A549 (cell line): ENCODE measurements around the gene PXT1. TPM values are rescaled to one million over a fixed set of nuclear protein-coding genes. Genes with fewer than 3 reads are reported as not detected.

Experiments
- ATAC-seq, 2 experiments: fragments of 200-7000 bp in 1 of 2; fragments of >200 bp in 1 of 2; cut with Nextera tagmentation in 1 of 2; cut with Tn5 transposase in 1 of 2; 3 replicates each; pipeline versions ENCODE4 v1.8.0 to v1.9.1; 2018 to 2020; ENCODE audit warnings: mild to moderate bottlenecking in 1 of 2, moderate library complexity in 1 of 2
- CTCF ChIA-PET: fragments of 300-600 bp; sonication (Branson Sonifier 250); formaldehyde crosslinking; extraction: SDS; loops from one replicate; lab custom pipeline; 2021; ENCODE audit warnings: antibody characterized with exemption, inconsistent platforms; lab: Yijun Ruan, JAX
- POLR2A ChIA-PET: fragments of 350-600 bp; formaldehyde crosslinking; extraction: SDS; loops from one replicate; lab custom pipeline; 2021; ENCODE audit warnings: antibody characterized with exemption, inconsistent platforms; lab: Yijun Ruan, JAX
- DNase-seq, 2 experiments: peaks; one replicate each; pipeline versions ENCODE4 v3.0.0 to v3.0.0-alpha.2; 2011 to 2016; ENCODE audit warnings: low read depth in 1 of 2, low spot score in 1 of 2
- FAIRE-seq: peaks from 2 replicates; lab custom pipeline; 2011; peaks lifted over from hg19 to GRCh38; lab: Jason Lieb, UNC
- H3K27ac ChIP-seq, 2 experiments: fragments of >200 bp; sonication (Bioruptor Twin); formaldehyde crosslinking; 3 replicates each; pipeline ENCODE4 v1.5.1; 2016 to 2017
- H3K4me1 ChIP-seq: fragments of >200 bp; sonication (Bioruptor Twin); formaldehyde crosslinking; 3 replicates; pipeline ENCODE4 v1.6.1; 2016
- H3K4me2 ChIP-seq: fragments of >200 bp; sonication (Bioruptor Twin); formaldehyde crosslinking; 3 replicates; pipeline ENCODE4 v1.6.1; 2016
- H3K4me3 ChIP-seq: fragments of >200 bp; sonication (Bioruptor Twin); formaldehyde crosslinking; 3 replicates; pipeline ENCODE4 v1.5.1; 2016
- H3K9me3 ChIP-seq: fragments of >200 bp; sonication (Bioruptor Twin); formaldehyde crosslinking; 3 replicates; pipeline ENCODE4 v1.6.1; 2016
- BHLHE40 ChIP-seq: IDR thresholded peaks from 2 replicates; pipeline ENCODE4 v1.6.1; 2012; ENCODE audit warnings: low read depth, low read length, inconsistent platforms
- CBX8 ChIP-seq: fragments of 200-600 bp; sonication (generic); IDR thresholded peaks from 2 replicates; pipeline ENCODE4 v1.6.1; 2016
- CEBPB ChIP-seq, 2 experiments: fragments of >200 bp in 1 of 2; sonication (Bioruptor Twin) in 1 of 2; formaldehyde crosslinking in 1 of 2; IDR thresholded peaks; 2 replicates each; pipeline ENCODE4 v1.6.1; 2012 to 2016
- CHD2 ChIP-seq: fragments of 150-350 bp; IDR thresholded peaks from 2 replicates; pipeline ENCODE4 v1.6.1; 2014; ENCODE audit warnings: low read length; ENCODE audit not compliant: partially characterized antibody
- E2F6 ChIP-seq: IDR thresholded peaks from 2 replicates; pipeline ENCODE4 v1.6.1; 2012; ENCODE audit warnings: low read depth, borderline replicate concordance
- EHF ChIP-seq: fragments of 250-450 bp; sonication (Bioruptor Pico); IDR thresholded peaks from 2 replicates; pipeline ENCODE4 v1.5.0; 2020; ENCODE audit warnings: mild to moderate bottlenecking
- EHMT2 ChIP-seq: fragments of 200-600 bp; sonication (generic); IDR thresholded peaks from 2 replicates; pipeline ENCODE4 v1.6.1; 2016; ENCODE audit warnings: antibody characterized with exemption, low read depth, mild to moderate bottlenecking, moderate library complexity
- FOXS1 ChIP-seq: fragments of 250-450 bp; sonication (Bioruptor Pico); IDR thresholded peaks from 2 replicates; pipeline ENCODE4 v1.5.0; 2020; ENCODE audit warnings: mild to moderate bottlenecking, moderate library complexity
- HEYL ChIP-seq: fragments of 250-450 bp; sonication (Bioruptor Pico); IDR thresholded peaks from 2 replicates; pipeline ENCODE4 v1.8.0; 2021; ENCODE audit warnings: mild to moderate bottlenecking, moderate library complexity
- HOXB5 ChIP-seq: fragments of 250-450 bp; sonication (Bioruptor Pico); IDR thresholded peaks from 2 replicates; pipeline ENCODE4 v1.5.0; 2020; ENCODE audit warnings: mild to moderate bottlenecking, moderate library complexity
- JUN ChIP-seq, 2 experiments: fragments of >200 bp; sonication (Bioruptor Twin); formaldehyde crosslinking; IDR thresholded peaks; 2 replicates in 1 of 2; 3 replicates in 1 of 2; pipeline ENCODE4 v1.6.1; 2016 to 2017
- KDM1A ChIP-seq: fragments of 200-600 bp; sonication (generic); IDR thresholded peaks from 2 replicates; pipeline ENCODE4 v1.6.1; 2016; ENCODE audit warnings: low read depth, mild to moderate bottlenecking
- MAFK ChIP-seq: fragments of 450-650 bp; IDR thresholded peaks from 2 replicates; pipeline ENCODE4 v1.6.1; 2014; ENCODE audit not compliant: partially characterized antibody
- MYC ChIP-seq: IDR thresholded peaks from 2 replicates; pipeline ENCODE4 v1.6.1; 2012; ENCODE audit warnings: mild to moderate bottlenecking, inconsistent platforms, low read length, improper control_type of control experiment, borderline replicate concordance
- NFE2L2 ChIP-seq: fragments of 150-350 bp; conservative IDR thresholded peaks from 2 replicates; pipeline ENCODE4 v1.6.1; 2014; ENCODE audit warnings: low read length
- NPAS2 ChIP-seq: fragments of 250-450 bp; sonication (Bioruptor Pico); IDR thresholded peaks from 2 replicates; pipeline ENCODE4 v1.8.0; 2022; ENCODE audit warnings: mild to moderate bottlenecking, moderate library complexity, borderline replicate concordance
- PHF8 ChIP-seq: fragments of 200-600 bp; sonication (generic); IDR thresholded peaks from 2 replicates; pipeline ENCODE4 v1.6.1; 2016; ENCODE audit warnings: low read depth, mild to moderate bottlenecking, antibody characterized with exemption, moderate library complexity, borderline replicate concordance
- RAD21 ChIP-seq, 2 experiments: fragments of >200 bp in 1 of 2; sonication (Bioruptor Twin) in 1 of 2; formaldehyde crosslinking in 1 of 2; IDR thresholded peaks in 1 of 2; conservative IDR thresholded peaks in 1 of 2; 2 replicates in 1 of 2; 3 replicates in 1 of 2; pipeline ENCODE4 v1.6.1; 2012 to 2018; ENCODE audit warnings: inconsistent platforms in 1 of 2
- RCOR1 ChIP-seq: fragments of 150-350 bp; IDR thresholded peaks from 2 replicates; pipeline ENCODE4 v1.6.1; 2014; ENCODE audit warnings: antibody characterized with exemption, low read length, low read depth
- RFX5 ChIP-seq: fragments of 450-650 bp; IDR thresholded peaks from 2 replicates; pipeline ENCODE4 v1.7.1; 2014; ENCODE audit warnings: antibody characterized with exemption, mild to moderate bottlenecking, moderate library complexity
- RNF2 ChIP-seq: fragments of 200-600 bp; sonication (generic); IDR thresholded peaks from 2 replicates; pipeline ENCODE4 v1.6.1; 2016; ENCODE audit warnings: low read depth, mild to moderate bottlenecking, antibody characterized with exemption, moderate library complexity, borderline replicate concordance
- TFCP2L1 ChIP-seq: fragments of 250-450 bp; sonication (Bioruptor Pico); IDR thresholded peaks from 2 replicates; pipeline ENCODE4 v1.5.0; 2021; ENCODE audit warnings: mild to moderate bottlenecking
- ZC3H11A ChIP-seq: fragments of 450-650 bp; IDR thresholded peaks from 2 replicates; pipeline ENCODE4 v1.6.1; 2014; ENCODE audit warnings: antibody characterized with exemption, mild to moderate bottlenecking
- ZFP36 ChIP-seq: fragments of 450-650 bp; IDR thresholded peaks from 2 replicates; pipeline ENCODE4 v1.6.1; 2014; ENCODE audit warnings: borderline replicate concordance; ENCODE audit not compliant: partially characterized antibody
- ZNF302 ChIP-seq: fragments of 250-450 bp; sonication (Bioruptor Pico); IDR thresholded peaks from 2 replicates; pipeline ENCODE4 v1.9.0; 2021; ENCODE audit warnings: inconsistent platforms, mild to moderate bottlenecking, moderate library complexity
- ZSCAN20 ChIP-seq: fragments of 250-450 bp; sonication (Bioruptor Pico); IDR thresholded peaks from 2 replicates; pipeline ENCODE4 v1.8.0; 2022; ENCODE audit warnings: mild to moderate bottlenecking, moderate library complexity
- WGBS: methylation state at CpG from one replicate; pipeline ENCODE4 v1.1.6; 2017; ENCODE audit errors: missing lambda C conversion rate; 5-methylcytosine and 5-hydroxymethylcytosine counted together
- polyA plus RNA-seq, 4 experiments: library from polyadenylated mRNA; depleted of rRNA in 3 of 4; stranded (reverse); fragments of >200 nt; fragmentation: RNase III in 1 of 4; extraction: RNeasy Plus Mini Kit Qiagen cat#74134 plus additional on column Dnase treatment in 1 of 4; gene quantifications; 2 replicates in 3 of 4; 3 replicates in 1 of 4; pipeline ENCODE4 v1.2.3, GENCODE V29; 2011 to 2017
- TF ChIP-seq, protein P1 (sequence below): fragments of >200 bp; sonication (Bioruptor Twin); formaldehyde crosslinking; IDR thresholded peaks from 2 replicates; pipeline ENCODE4 v1.6.1; 2016
- TF ChIP-seq, protein P2 (sequence below): fragments of >200 bp; sonication (Bioruptor Twin); formaldehyde crosslinking; IDR thresholded peaks from 3 replicates; pipeline ENCODE4 v1.5.1; 2016

Gene PXT1
- polyA plus RNA-seq, 2 of the 4 experiments (the other 2 are of a cell fraction) = not detected

DNA sequence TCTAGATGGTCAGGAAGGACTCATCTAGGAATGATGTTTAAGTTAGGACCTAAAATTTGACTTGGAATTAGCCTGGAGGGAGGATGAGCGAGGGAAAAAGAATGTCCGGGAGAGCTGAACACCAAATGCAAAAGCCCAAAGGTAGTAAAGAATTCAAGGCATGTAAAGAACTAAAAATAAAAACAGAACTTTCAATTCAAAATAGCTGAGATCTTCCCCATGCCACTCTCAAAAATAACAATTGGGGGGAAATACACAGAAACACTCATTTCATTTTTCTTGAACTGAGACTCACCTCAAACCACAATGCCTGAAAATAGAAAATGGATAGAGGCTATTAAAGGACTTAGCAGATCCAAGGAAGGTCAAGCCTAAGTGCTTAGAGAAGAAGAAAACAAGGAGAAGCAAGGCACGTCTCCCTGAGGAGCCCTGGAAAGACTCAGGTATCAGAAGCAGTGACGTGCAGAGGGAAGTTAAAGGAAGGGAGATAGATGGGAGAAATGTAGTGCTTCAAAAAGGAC, 10.4 kb downstream of the PXT1 start:
- no peak for TF ChIP-seq E2F6
- TF ChIP-seq CHD2 = no peak
- no peak for TF ChIP-seq ZNF302
- no peak for TF ChIP-seq RCOR1
- TF ChIP-seq NFE2L2 = no peak
- no peak for TF ChIP-seq RNF2
- no peak for TF ChIP-seq EHMT2
- TF ChIP-seq TFCP2L1 (CRISPR knock-in tag) = no peak
- no peak for TF ChIP-seq EHF (CRISPR knock-in tag)
- TF ChIP-seq CBX8 = no peak
- TF ChIP-seq CEBPB (IDR thresholded peaks at IDR 0.05) = no peak
- TF ChIP-seq HOXB5 (CRISPR knock-in tag) = no peak
- no peak for TF ChIP-seq KDM1A
- no peak for TF ChIP-seq ZSCAN20 (CRISPR knock-in tag)
- TF ChIP-seq, protein P1, sequence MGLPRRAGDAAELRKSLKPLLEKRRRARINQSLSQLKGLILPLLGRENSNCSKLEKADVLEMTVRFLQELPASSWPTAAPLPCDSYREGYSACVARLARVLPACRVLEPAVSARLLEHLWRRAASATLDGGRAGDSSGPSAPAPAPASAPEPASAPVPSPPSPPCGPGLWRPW = no peak
- no peak for TF ChIP-seq HEYL (CRISPR knock-in tag)
- no peak for TF ChIP-seq FOXS1 (CRISPR knock-in tag)
- no peak for TF ChIP-seq NPAS2
- TF ChIP-seq BHLHE40 = no peak
- no peak for TF ChIP-seq PHF8
- TF ChIP-seq, all 56 proteins: peak for 0
- POLR2A ChIA-PET = no interaction called here
- 72% methylated on average over 4 of the region's 4 CpGs for WGBS
- Histone ChIP-seq H3K9me3 (no peaks in the 10 kb centered on the region), H3K4me1 (peaks cover 19% of the 10 kb centered on the region), H3K4me3 (no peak overlapping the region), H3K4me2 (peak overlapping the region; percentile 15; the same call in 1 of the 3 replicates), H3K27ac (peak overlapping the region in 1 of 2 experiments; percentile 30; a peak in 1 of 6 replicates)
- ATAC-seq = no peak
- CTCF ChIA-PET = interaction anchor here (1.2 kb wide), 1 partner anchor 9 kb away, joined by 3 read pairs; no protein-coding TSS in a partner anchor
- DNase-seq = no peak
- FAIRE-seq = no peak

DNA sequence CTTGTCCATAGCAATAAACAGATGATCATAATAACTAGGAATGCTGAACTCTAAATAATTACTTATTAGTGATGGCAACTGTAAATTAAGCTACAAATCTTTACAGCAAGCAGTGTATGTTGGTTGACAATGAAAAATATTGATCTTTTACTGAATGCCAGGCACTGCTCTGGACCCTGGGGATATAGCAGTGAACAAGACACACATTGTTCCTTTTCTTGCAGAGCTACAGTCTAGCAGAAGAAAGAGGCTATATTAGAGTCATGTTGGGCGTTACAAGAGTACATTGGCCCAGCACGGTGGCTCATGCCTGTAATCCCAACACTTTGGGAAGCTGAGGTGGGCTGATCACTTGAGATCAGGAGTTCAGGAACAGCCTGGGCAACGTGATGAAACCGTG, 11.5 kb downstream of the PXT1 start:
- DNase-seq (no peak), ATAC-seq (no peak), FAIRE-seq (no peak)
- WGBS = 74% methylated on average over 4 of the region's 4 CpGs
- Histone ChIP-seq H3K4me1 (peaks cover 19% of the 10 kb centered on the region), H3K4me3 (no peak overlapping the region), H3K9me3 (no peaks in the 10 kb centered on the region), H3K27ac (peak overlapping the region in 1 of 2 experiments; percentile 28; a peak in 1 of 6 replicates), H3K4me2 (no peak overlapping the region)
- POLR2A ChIA-PET = interaction anchor here (1.1 kb wide), 1 partner anchor 11 kb away, joined by 4 read pairs; no protein-coding TSS in a partner anchor
- CTCF ChIA-PET = no interaction called here
- TF ChIP-seq JUN (IDR thresholded peaks at IDR 0.05) (no peak), EHF (CRISPR knock-in tag) (no peak), ZC3H11A (no peak), RFX5 (no peak), HOXB5 (CRISPR knock-in tag) (no peak), MYC (no peak), PHF8 (no peak), RAD21 (conservative IDR thresholded peaks at IDR 0.05 in 1 of 2, IDR thresholded peaks at IDR 0.05 in 1 of 2) (no peak), TFCP2L1 (CRISPR knock-in tag) (no peak), KDM1A (no peak), ZFP36 (no peak), MAFK (no peak), CEBPB (IDR thresholded peaks at IDR 0.05) (no peak), RCOR1 (no peak)
- TF ChIP-seq, protein P2, sequence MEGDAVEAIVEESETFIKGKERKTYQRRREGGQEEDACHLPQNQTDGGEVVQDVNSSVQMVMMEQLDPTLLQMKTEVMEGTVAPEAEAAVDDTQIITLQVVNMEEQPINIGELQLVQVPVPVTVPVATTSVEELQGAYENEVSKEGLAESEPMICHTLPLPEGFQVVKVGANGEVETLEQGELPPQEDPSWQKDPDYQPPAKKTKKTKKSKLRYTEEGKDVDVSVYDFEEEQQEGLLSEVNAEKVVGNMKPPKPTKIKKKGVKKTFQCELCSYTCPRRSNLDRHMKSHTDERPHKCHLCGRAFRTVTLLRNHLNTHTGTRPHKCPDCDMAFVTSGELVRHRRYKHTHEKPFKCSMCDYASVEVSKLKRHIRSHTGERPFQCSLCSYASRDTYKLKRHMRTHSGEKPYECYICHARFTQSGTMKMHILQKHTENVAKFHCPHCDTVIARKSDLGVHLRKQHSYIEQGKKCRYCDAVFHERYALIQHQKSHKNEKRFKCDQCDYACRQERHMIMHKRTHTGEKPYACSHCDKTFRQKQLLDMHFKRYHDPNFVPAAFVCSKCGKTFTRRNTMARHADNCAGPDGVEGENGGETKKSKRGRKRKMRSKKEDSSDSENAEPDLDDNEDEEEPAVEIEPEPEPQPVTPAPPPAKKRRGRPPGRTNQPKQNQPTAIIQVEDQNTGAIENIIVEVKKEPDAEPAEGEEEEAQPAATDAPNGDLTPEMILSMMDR = no peak
- TF ChIP-seq, protein P1 = no peak
- TF ChIP-seq, all 56 proteins: peak for 0
